MM.1S (cell line): ENCODE data around the gene RGPD3.

ENCODE experiments used
- DNase-seq: peaks from one replicate; pipeline ENCODE4 v3.0.0-alpha.2; 2015
- H2AFZ ChIP-seq: fragments of 300-600 bp; sonication (generic); 2 replicates; pipeline ENCODE4 v1.6.0; 2016; ENCODE audit warnings: antibody characterized with exemption, low read length
- H3F3A ChIP-seq: fragments of 300-600 bp; sonication (generic); 2 replicates; pipeline ENCODE4 v1.6.1; 2016; ENCODE audit warnings: mild to moderate bottlenecking, antibody characterized with exemption, low read length, moderate library complexity, mixed read lengths; ENCODE audit not compliant: insufficient read depth
- H3K27ac ChIP-seq: fragments of 300-600 bp; sonication (generic); 2 replicates; pipeline ENCODE4 v1.5.1; 2016; ENCODE audit warnings: mild to moderate bottlenecking, low read length
- H3K27me3 ChIP-seq: fragments of 300-600 bp; sonication (generic); replicated peaks from 2 replicates; pipeline ENCODE4 v1.6.0; 2016; ENCODE audit warnings: low read length; ENCODE audit not compliant: insufficient read depth
- H3K36me3 ChIP-seq: fragments of 300-600 bp; sonication (generic); replicated peaks from 2 replicates; pipeline ENCODE4 v1.6.1; 2016; ENCODE audit warnings: mild to moderate bottlenecking, low read length, mixed read lengths; ENCODE audit not compliant: insufficient read depth
- H3K4me1 ChIP-seq: fragments of 300-600 bp; sonication (generic); 2 replicates; pipeline ENCODE4 v1.6.1; 2016; ENCODE audit warnings: low read length, mixed read lengths
- H3K4me2 ChIP-seq: fragments of 300-600 bp; sonication (generic); 2 replicates; pipeline ENCODE4 v1.6.0; 2016; ENCODE audit warnings: low read depth, low read length
- H3K4me3 ChIP-seq: fragments of 300-600 bp; sonication (generic); 2 replicates; pipeline ENCODE4 v1.5.1; 2016; ENCODE audit warnings: low read length, mixed read lengths
- H3K79me2 ChIP-seq: fragments of 300-600 bp; sonication (generic); 2 replicates; pipeline ENCODE4 v1.6.1; 2016; ENCODE audit warnings: mixed run types, low read length, mixed read lengths
- H3K9ac ChIP-seq: fragments of 300-600 bp; sonication (generic); 2 replicates; pipeline ENCODE4 v1.6.1; 2016; ENCODE audit warnings: low read length, mixed read lengths
- H3K9me2 ChIP-seq: fragments of 300-600 bp; sonication (generic); replicated peaks from 2 replicates; pipeline ENCODE4 v1.6.1; 2016; ENCODE audit warnings: mild to moderate bottlenecking, low read length, mixed read lengths; ENCODE audit not compliant: insufficient read depth
- H3K9me3 ChIP-seq: fragments of 300-600 bp; sonication (generic); replicated peaks from 2 replicates; pipeline ENCODE4 v1.6.1; 2016; ENCODE audit warnings: mild to moderate bottlenecking, low read length, mixed read lengths; ENCODE audit not compliant: insufficient read depth
- H4K20me1 ChIP-seq: fragments of 300-600 bp; sonication (generic); 2 replicates; pipeline ENCODE4 v1.6.1; 2016; ENCODE audit warnings: mild to moderate bottlenecking, low read length, moderate library complexity, mixed read lengths; ENCODE audit not compliant: insufficient read depth
- CTCF ChIP-seq: fragments of 300-600 bp; sonication (generic); IDR thresholded peaks from 2 replicates; pipeline ENCODE4 v1.5.1; 2016; ENCODE audit warnings: antibody characterized with exemption, low read length, mixed read lengths
- EZH2 ChIP-seq: fragments of 300-600 bp; sonication (generic); optimal IDR thresholded peaks from 2 replicates; pipeline ENCODE3; 2017; ENCODE audit warnings: low read depth, mild to moderate bottlenecking, antibody characterized with exemption, low read length, mixed read lengths
- EZH2phosphoT487 ChIP-seq: fragments of 300-600 bp; sonication (generic); IDR thresholded peaks from 2 replicates; pipeline ENCODE4 v1.6.1; 2018; ENCODE audit warnings: antibody characterized with exemption, low read length

RGPD3 gene

GRCh38 chr2:106342831-106343251 lies 125.4 kb downstream of the RGPD3 start:
- Histone ChIP-seq H3K79me2 (no peaks in the 10 kb centered on the region), H3F3A (no peaks in the 10 kb centered on the region), H3K27me3 (0 out of 2 replicates have a peak, but pooled peaks cover 6% of the 10 kb centered on the region), H3K36me3 (no peaks in the 10 kb centered on the region), H3K9me3 (no peaks in the 10 kb centered on the region), H3K4me1 (no peaks in the 10 kb centered on the region), H3K4me2 (no peak overlapping the region), H3K9me2 (no peaks in the 10 kb centered on the region), H2AFZ (no peak overlapping the region), H3K27ac (no peak overlapping the region), H3K9ac (no peak overlapping the region), H4K20me1 (no peaks in the 10 kb centered on the region), H3K4me3 (no peak overlapping the region)
- TF ChIP-seq EZH2 (no peak), EZH2phosphoT487 (no peak), CTCF (no peak)
- no peak for DNase-seq

- no peaks in the 10 kb centered on the region for H3K36me3 ChIP-seq
- no peaks in the 10 kb centered on the region for H3K9me2 ChIP-seq
- no peak overlapping the region for H3K9ac ChIP-seq
- no peaks in the 10 kb centered on the region for H3K9me3 ChIP-seq
- TF ChIP-seq EZH2phosphoT487 (no peak), EZH2 (no peak), CTCF (no peak)
- H3K79me2 ChIP-seq = no peaks in the 10 kb centered on the region
- 0 out of 2 replicates have a peak, but pooled peaks cover 6% of the 10 kb centered on the region for H3K27me3 ChIP-seq
- no peaks in the 10 kb centered on the region for H4K20me1 ChIP-seq
- DNase-seq = no peak
- H3F3A ChIP-seq = no peaks in the 10 kb centered on the region
- no peak overlapping the region for H3K4me2 ChIP-seq
- H3K4me3 ChIP-seq = no peak overlapping the region
- H2AFZ ChIP-seq = no peak overlapping the region
- H3K27ac ChIP-seq = no peak overlapping the region
- no peaks in the 10 kb centered on the region for H3K4me1 ChIP-seq
These were observed 126.5 kb downstream of the RGPD3 start for GRCh38 chr2:106341666-106342065.
